RWPE2 (cell line): ENCODE measurements around the gene CCSER1.

ENCODE experiments used
- ATAC-seq: fragments of 200-7000 bp; cut with Tn5 transposase; 3 replicates; pipeline ENCODE4 v1.9.1; 2021; ENCODE audit warnings: low read depth
- DNase-seq: peaks from one replicate; pipeline ENCODE4 v3.0.0-alpha.2; 2020; ENCODE audit warnings: low spot score
- H3K27ac ChIP-seq: fragments of 450-650 bp; 2 replicates; pipeline ENCODE4 v1.5.1; 2017; ENCODE audit warnings: mild to moderate bottlenecking; ENCODE audit not compliant: poor library complexity, severe bottlenecking
- H3K27me3 ChIP-seq: fragments of 250-450 bp; sonication (Bioruptor Pico); 2 replicates; pipeline ENCODE4 v1.5.1; 2021; ENCODE audit warnings: mild to moderate bottlenecking, moderate library complexity; ENCODE audit not compliant: insufficient read depth, poor library complexity, severe bottlenecking
- H3K36me3 ChIP-seq: fragments of 250-450 bp; sonication (Bioruptor Pico); 2 replicates; pipeline ENCODE4 v1.5.1; 2020; ENCODE audit warnings: low read depth, mild to moderate bottlenecking, moderate library complexity
- H3K4me1 ChIP-seq: fragments of 250-450 bp; sonication (Bioruptor Pico); 2 replicates; pipeline ENCODE4 v1.5.1; 2021; ENCODE audit warnings: mild to moderate bottlenecking, moderate library complexity; ENCODE audit not compliant: insufficient read depth, poor library complexity, severe bottlenecking
- H3K4me3 ChIP-seq: fragments of 250-450 bp; sonication (Bioruptor Pico); 2 replicates; pipeline ENCODE4 v1.5.1; 2021; ENCODE audit warnings: mild to moderate bottlenecking, moderate library complexity; ENCODE audit not compliant: severe bottlenecking
- H3K9me3 ChIP-seq: fragments of 250-450 bp; sonication (Bioruptor Pico); 2 replicates; pipeline ENCODE4 v1.5.1; 2021; ENCODE audit warnings: mild to moderate bottlenecking, moderate library complexity; ENCODE audit not compliant: severe bottlenecking
- CTCF ChIP-seq: fragments of 450-650 bp; IDR thresholded peaks from one replicate; pipeline ENCODE4 v1.5.1; 2017; ENCODE audit warnings: mild to moderate bottlenecking, moderate library complexity; ENCODE audit not compliant: poor library complexity, severe bottlenecking

The CCSER1 gene

GRCh38 chr4:90996813-90997212, 869.6 kb downstream of the CCSER1 start:
- Histone ChIP-seq H3K27me3 (no peaks in the 10 kb centered on the region), H3K27ac (no peak overlapping the region), H3K4me3 (no peak overlapping the region), H3K9me3 (no peaks in the 10 kb centered on the region), H3K4me1 (no peaks in the 10 kb centered on the region), H3K36me3 (no peaks in the 10 kb centered on the region)
- DNase-seq (no peak), ATAC-seq (no peak)
- no peak for TF ChIP-seq CTCF

GRCh38 chr4:91015861-91016260, 888.7 kb downstream of the CCSER1 start:
- Histone ChIP-seq H3K4me3 (no peak overlapping the region), H3K27me3 (no peaks in the 10 kb centered on the region), H3K4me1 (no peaks in the 10 kb centered on the region), H3K36me3 (no peaks in the 10 kb centered on the region), H3K27ac (no peak overlapping the region), H3K9me3 (no peaks in the 10 kb centered on the region)
- no peak for DNase-seq
- TF ChIP-seq CTCF, result no peak
- ATAC-seq, result no peak

- TF ChIP-seq CTCF, result no peak
- H3K36me3 ChIP-seq, result no peaks in the 10 kb centered on the region
- no peak overlapping the region for H3K4me3 ChIP-seq
- no peak for ATAC-seq
- no peaks in the 10 kb centered on the region for H3K4me1 ChIP-seq
- H3K27me3 ChIP-seq, result no peaks in the 10 kb centered on the region
- DNase-seq, result no peak
- no peak overlapping the region for H3K27ac ChIP-seq
- no peaks in the 10 kb centered on the region for H3K9me3 ChIP-seq
Measured at GRCh38 chr4:91019513-91019912, 892.3 kb downstream of the CCSER1 start.

- no peaks in the 10 kb centered on the region for H3K36me3 ChIP-seq
- TF ChIP-seq CTCF, result no peak
- H3K27me3 ChIP-seq, result no peaks in the 10 kb centered on the region
- H3K4me3 ChIP-seq, result no peak overlapping the region
- no peak for DNase-seq
- no peak for ATAC-seq
- H3K4me1 ChIP-seq, result no peaks in the 10 kb centered on the region
- no peaks in the 10 kb centered on the region for H3K9me3 ChIP-seq
- H3K27ac ChIP-seq, result no peak overlapping the region
Measured at GRCh38 chr4:91025241-91026148, 898.3 kb downstream of the CCSER1 start.

GRCh38 chr4:91028228-91028627, 901.0 kb downstream of the CCSER1 start:
- H3K4me3 ChIP-seq, result no peak overlapping the region
- no peaks in the 10 kb centered on the region for H3K27me3 ChIP-seq
- no peaks in the 10 kb centered on the region for H3K36me3 ChIP-seq
- DNase-seq (no peak), ATAC-seq (no peak)
- no peaks in the 10 kb centered on the region for H3K4me1 ChIP-seq
- TF ChIP-seq CTCF, result no peak
- no peaks in the 10 kb centered on the region for H3K9me3 ChIP-seq
- no peak overlapping the region for H3K27ac ChIP-seq
